ENCODE results near the gene RPL27. TPM values are rescaled to one million over a fixed set of nuclear protein-coding genes. Genes with fewer than 3 reads are reported as not detected.
"Not testable (repeated sequence)": the region's sequence is repeated elsewhere in the genome, so short reads cannot be mapped to it uniquely, and the experiment has no call there.

Gene RPL27
- total and polyA plus RNA-seq, 2 experiments from 2014 or later: 958 to 971 TPM

DNA sequence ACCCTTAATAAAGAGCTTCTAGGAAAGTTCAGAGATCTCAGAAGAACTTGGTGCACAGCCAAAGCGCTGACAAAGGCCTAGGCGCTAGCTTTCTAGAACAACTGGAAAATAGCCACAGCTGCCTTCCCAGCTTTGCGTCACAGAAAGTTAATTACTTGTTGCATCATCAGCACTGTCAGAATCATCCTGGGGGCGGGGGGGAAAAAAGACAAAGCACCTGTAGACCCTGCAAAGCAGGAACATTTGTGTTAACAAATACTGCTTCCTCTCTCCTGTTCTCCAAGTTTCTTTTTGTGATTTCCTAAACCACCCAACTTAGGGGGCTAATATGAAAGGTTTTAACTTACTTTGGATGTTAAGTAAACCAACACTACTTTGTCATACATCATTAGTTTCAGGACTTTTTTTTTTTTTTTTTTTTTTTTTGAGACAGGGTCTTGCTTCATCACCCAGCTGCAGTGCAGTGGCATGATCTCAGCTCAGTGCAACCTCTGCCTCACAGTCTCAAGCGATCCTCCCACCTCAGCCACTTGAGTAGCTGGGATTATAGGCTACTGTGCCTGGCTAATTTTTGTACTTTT is 29.1 kb upstream of the RPL27 start:
- Histone ChIP-seq H3K4me1 (ENCODE audit: low read depth) (no peaks in the 10 kb centered on the region), H3K4me3 (no peak overlapping the region), H3K27me3 (no peaks in the 10 kb centered on the region), H3K27ac (peak overlapping the region; percentile 34), H3K36me3 (peaks cover 4% of the 10 kb centered on the region), H3K9me3 (ENCODE audit: low read depth) (no peaks in the 10 kb centered on the region)
- TF ChIP-seq, protein P1, sequence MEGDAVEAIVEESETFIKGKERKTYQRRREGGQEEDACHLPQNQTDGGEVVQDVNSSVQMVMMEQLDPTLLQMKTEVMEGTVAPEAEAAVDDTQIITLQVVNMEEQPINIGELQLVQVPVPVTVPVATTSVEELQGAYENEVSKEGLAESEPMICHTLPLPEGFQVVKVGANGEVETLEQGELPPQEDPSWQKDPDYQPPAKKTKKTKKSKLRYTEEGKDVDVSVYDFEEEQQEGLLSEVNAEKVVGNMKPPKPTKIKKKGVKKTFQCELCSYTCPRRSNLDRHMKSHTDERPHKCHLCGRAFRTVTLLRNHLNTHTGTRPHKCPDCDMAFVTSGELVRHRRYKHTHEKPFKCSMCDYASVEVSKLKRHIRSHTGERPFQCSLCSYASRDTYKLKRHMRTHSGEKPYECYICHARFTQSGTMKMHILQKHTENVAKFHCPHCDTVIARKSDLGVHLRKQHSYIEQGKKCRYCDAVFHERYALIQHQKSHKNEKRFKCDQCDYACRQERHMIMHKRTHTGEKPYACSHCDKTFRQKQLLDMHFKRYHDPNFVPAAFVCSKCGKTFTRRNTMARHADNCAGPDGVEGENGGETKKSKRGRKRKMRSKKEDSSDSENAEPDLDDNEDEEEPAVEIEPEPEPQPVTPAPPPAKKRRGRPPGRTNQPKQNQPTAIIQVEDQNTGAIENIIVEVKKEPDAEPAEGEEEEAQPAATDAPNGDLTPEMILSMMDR (IDR thresholded peaks at IDR 0.05; ENCODE audit: low read depth, low read length): no peak
- DNase-seq (ENCODE audit: low read depth in 1 of 2, low spot score in 1 of 2): peak in 1 of 2 donors; percentile 67

GRCh38 chr17:42971589-42971988 is 26.6 kb upstream of the RPL27 start:
- Histone ChIP-seq H3K36me3 (peaks cover 4% of the 10 kb centered on the region), H3K27ac (no peak overlapping the region), H3K9me3 (ENCODE audit: low read depth) (no peaks in the 10 kb centered on the region), H3K27me3 (no peaks in the 10 kb centered on the region), H3K4me3 (no peak overlapping the region), H3K4me1 (ENCODE audit: low read depth) (no peaks in the 10 kb centered on the region)
- DNase-seq (ENCODE audit: low read depth in 1 of 2, low spot score in 1 of 2): no peak
- TF ChIP-seq, protein P1 (IDR thresholded peaks at IDR 0.05; ENCODE audit: low read depth, low read length): no peak

GRCh38 chr17:42973323-42973722 is 24.9 kb upstream of the RPL27 start:
- not testable (repeated sequence) for H3K4me1 ChIP-seq (ENCODE audit: low read depth); H3K9me3 ChIP-seq (ENCODE audit: low read depth); H3K27me3 ChIP-seq; H3K4me3 ChIP-seq; H3K36me3 ChIP-seq; DNase-seq (ENCODE audit: low read depth in 1 of 2, low spot score in 1 of 2); H3K27ac ChIP-seq

- H3K4me3 ChIP-seq: no peak overlapping the region
- H3K4me1 ChIP-seq (ENCODE audit: low read depth): peaks cover 12% of the 10 kb centered on the region
- TF ChIP-seq, protein P1 (IDR thresholded peaks at IDR 0.05; ENCODE audit: low read depth, low read length): no peak
- no peak overlapping the region for H3K27ac ChIP-seq
- no peaks in the 10 kb centered on the region for H3K9me3 ChIP-seq (ENCODE audit: low read depth)
- peaks cover 3% of the 10 kb centered on the region for H3K36me3 ChIP-seq
- H3K27me3 ChIP-seq: no peaks in the 10 kb centered on the region
- DNase-seq (ENCODE audit: low read depth in 1 of 2, low spot score in 1 of 2): no peak
Measured at GRCh38 chr17:42975265-42975664, 23.0 kb upstream of the RPL27 start.

GRCh38 chr17:42975701-42976100 is 22.5 kb upstream of the RPL27 start:
- DNase-seq (ENCODE audit: low read depth in 1 of 2, low spot score in 1 of 2): not testable (repeated sequence)

DNA sequence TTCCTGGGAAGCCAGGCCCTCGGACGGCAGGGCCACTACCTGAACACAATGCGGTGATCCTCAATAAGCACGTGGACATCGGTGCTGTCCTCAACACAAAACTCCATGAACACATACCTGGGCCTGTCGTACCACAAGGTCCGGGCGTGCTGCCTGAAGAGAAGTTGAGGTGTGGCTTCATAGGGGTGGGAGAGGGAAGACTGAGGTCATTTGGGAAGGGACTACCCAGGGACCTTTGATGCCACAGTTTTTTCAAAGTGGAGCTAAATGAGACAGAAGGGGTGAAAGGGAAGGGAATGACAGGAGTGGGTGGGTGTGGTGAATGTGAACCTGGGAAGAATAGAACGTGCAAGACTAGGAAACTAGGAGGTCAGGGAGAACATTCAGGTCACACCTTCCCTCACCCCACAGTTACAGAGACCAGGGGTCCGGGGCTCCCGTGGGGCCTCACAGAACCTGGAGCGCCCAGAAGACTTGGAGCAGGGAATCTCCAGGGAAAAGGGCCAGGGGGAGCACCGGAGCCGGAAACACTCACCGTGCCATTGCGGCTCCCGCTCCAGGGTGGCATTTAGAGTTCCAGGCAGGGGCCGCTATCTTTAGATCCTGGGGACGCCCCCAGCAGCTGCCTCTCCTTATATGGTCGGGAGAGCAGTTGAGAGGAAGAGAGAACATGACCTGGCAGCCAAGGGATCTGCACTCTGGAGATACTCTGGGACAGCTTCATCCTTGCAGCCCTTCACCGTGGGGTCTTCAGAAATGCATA is 18.5 kb upstream of the RPL27 start, which contains the start of gene PTGES3L:
Gene PTGES3L (minus strand): TSS at position 570 of the 763 bp plus-strand sequence. CDS start 27 bp downstream, at position 543.
- H3K27ac ChIP-seq: peak within 1 kb of the TSS; percentile 100
- H3K27me3 ChIP-seq: no peaks in the 10 kb centered on the region
- TF ChIP-seq, protein P1 (IDR thresholded peaks at IDR 0.05; ENCODE audit: low read depth, low read length): peak; percentile 3
- peaks cover 4% of the 10 kb centered on the region for H3K36me3 ChIP-seq
- no peaks in the 10 kb centered on the region for H3K9me3 ChIP-seq (ENCODE audit: low read depth)
- H3K4me3 ChIP-seq: peak within 1 kb of the TSS; percentile 94
- DNase-seq (ENCODE audit: low read depth in 1 of 2, low spot score in 1 of 2): peak; percentile 60 to 93
- H3K4me1 ChIP-seq (ENCODE audit: low read depth): peaks cover 20% of the 10 kb centered on the region

More at GRCh38 chr17:42975701-42976100, 22.5 kb upstream of the RPL27 start:
- not testable (repeated sequence) for H3K4me3 ChIP-seq; H3K9me3 ChIP-seq (ENCODE audit: low read depth); H3K27me3 ChIP-seq; H3K36me3 ChIP-seq; H3K27ac ChIP-seq
- peaks cover 12% of the 10 kb centered on the region for H3K4me1 ChIP-seq (ENCODE audit: low read depth)
